Endodermal cell (in vitro differentiated cells): ENCODE data around the gene ASCC3. TPM values are rescaled to one million over a fixed set of nuclear protein-coding genes. Genes with fewer than 3 reads are reported as not detected.
A peak's percentile ranks its signal among the peaks of the same experiment; 100 is the strongest.

Experiments used
- DNase-seq: peaks from one replicate; pipeline ENCODE4 v3.0.0-alpha.2; 2017
- H3K27ac ChIP-seq: 2 replicates; pipeline ENCODE4 v1.5.1; 2013; ENCODE audit warnings: mild to moderate bottlenecking, low read depth, low read length, moderate library complexity
- H3K27me3 ChIP-seq: 2 replicates; pipeline ENCODE4 v1.6.1; 2013; ENCODE audit warnings: mild to moderate bottlenecking, low read length, moderate library complexity; ENCODE audit not compliant: insufficient read depth, control insufficient read depth, poor library complexity, severe bottlenecking
- H3K36me3 ChIP-seq: 2 replicates; pipeline ENCODE4 v1.7.0; 2013; ENCODE audit warnings: mild to moderate bottlenecking, low read length, moderate library complexity; ENCODE audit not compliant: control insufficient read depth, insufficient read depth
- H3K4me1 ChIP-seq: one replicate; pipeline ENCODE4 v1.7.0; 2013; ENCODE audit warnings: low read length; ENCODE audit not compliant: control insufficient read depth, insufficient read depth
- H3K4me3 ChIP-seq: 2 replicates; pipeline ENCODE4 v1.5.1; 2013; ENCODE audit warnings: mild to moderate bottlenecking, low read length, moderate library complexity
- H3K9ac ChIP-seq: 2 replicates; pipeline ENCODE4 v1.6.1; 2013; ENCODE audit warnings: mild to moderate bottlenecking, low read length, moderate library complexity; ENCODE audit not compliant: poor library complexity, severe bottlenecking; ENCODE audit errors: extremely low read depth
- H3K9me3 ChIP-seq: 2 replicates; pipeline ENCODE4 v1.6.1; 2013; ENCODE audit warnings: mild to moderate bottlenecking, low read length, moderate library complexity; ENCODE audit not compliant: control insufficient read depth
- H3K27ac Mint-ChIP-seq: 2 replicates; pipeline ENCODE4 v1.8.0; 2020; ENCODE audit warnings: mixed read lengths
- H3K27me3 Mint-ChIP-seq: 2 replicates; pipeline ENCODE4 v1.8.0; 2021; ENCODE audit warnings: mild to moderate bottlenecking, mixed read lengths; ENCODE audit not compliant: insufficient read depth
- H3K36me3 Mint-ChIP-seq: 2 replicates; pipeline ENCODE4 v1.8.0; 2020; ENCODE audit warnings: low read depth, mixed read lengths
- H3K4me1 Mint-ChIP-seq: 2 replicates; pipeline ENCODE4 v1.8.0; 2020; ENCODE audit warnings: mixed read lengths
- H3K4me3 Mint-ChIP-seq: 2 replicates; pipeline ENCODE4 v1.8.0; 2020; ENCODE audit warnings: mild to moderate bottlenecking, moderate library complexity, mixed read lengths
- H3K9me3 Mint-ChIP-seq: 2 replicates; pipeline ENCODE4 v1.8.0; 2020; ENCODE audit warnings: mild to moderate bottlenecking, mixed read lengths
- CTCF ChIP-seq: fragments of 200-600 bp; sonication (generic); conservative IDR thresholded peaks from 2 replicates; pipeline ENCODE4 v1.5.0; 2021; ENCODE audit warnings: antibody characterized with exemption, mild to moderate bottlenecking
- WGBS, 2 experiments: methylation state at CpG; one replicate each; pipeline versions ENCODE4 v1.1.5 to v1.1.7; 2013; ENCODE audit warnings: missing lambda C conversion rate in 2 of 2, mixed read lengths in 1 of 2; ENCODE audit not compliant: insufficient coverage in 1 of 2, insufficient read length in 1 of 2; 5-methylcytosine and 5-hydroxymethylcytosine counted together
- total RNA-seq, 2 donors: library from RNA; stranded (reverse); fragmentation: NEBNext Ultra II Directional in 1 of 2; extraction: Animal tissue kit (Norgen Biotek cat#: 25700) in 1 of 2; gene quantifications; 2 replicates in 1 of 2; 3 replicates in 1 of 2; pipeline ENCODE4 v1.2.1, GENCODE V29; 2021

ASCC3 gene
- total RNA-seq, 2 donors from 2014 or later = 40.0 to 41.1 TPM

- Histone ChIP-seq H3K9ac (no peak overlapping the region), H3K4me3 (no peak overlapping the region), H3K4me1 (peaks cover 2% of the 10 kb centered on the region), H3K27me3 (no peaks in the 10 kb centered on the region), H3K36me3 (no peaks in the 10 kb centered on the region), H3K27ac (no peak overlapping the region), H3K9me3 (peaks cover 49% of the 10 kb centered on the region)
- Mint-ChIP-seq H3K36me3 (peaks cover 10% of the 10 kb centered on the region), H3K4me3 (no peak overlapping the region), H3K9me3 (peaks cover 36% of the 10 kb centered on the region), H3K27me3 (no peaks in the 10 kb centered on the region), H3K4me1 (peaks cover 8% of the 10 kb centered on the region), H3K27ac (no peak overlapping the region)
- TF ChIP-seq CTCF = no peak
- DNase-seq = no peak
- 88% methylated on average over 3 of the region's 3 CpGs; no CpG with 5 or more reads in 1 of the 2 experiments for WGBS, 2 experiments
Observed at GRCh38 chr6:100901582-100901981, 20.5 kb upstream of the ASCC3 start.

GRCh38 chr6:100899202-100899601, 18.1 kb upstream of the ASCC3 start:
- Histone ChIP-seq H3K4me3 (no peak overlapping the region), H3K9ac (no peak overlapping the region), H3K9me3 (peaks cover 53% of the 10 kb centered on the region), H3K27me3 (no peaks in the 10 kb centered on the region), H3K4me1 (no peaks in the 10 kb centered on the region), H3K36me3 (no peaks in the 10 kb centered on the region), H3K27ac (no peak overlapping the region)
- Mint-ChIP-seq H3K27me3 (no peaks in the 10 kb centered on the region), H3K9me3 (peaks cover 48% of the 10 kb centered on the region), H3K36me3 (peaks cover 10% of the 10 kb centered on the region), H3K4me1 (no peaks in the 10 kb centered on the region), H3K4me3 (no peak overlapping the region), H3K27ac (no peak overlapping the region)
- no peak for TF ChIP-seq CTCF
- 91% methylated on average over 3 of the region's 3 CpGs; no CpG with 5 or more reads in 1 of the 2 experiments for WGBS, 2 experiments
- DNase-seq = no peak

DNA sequence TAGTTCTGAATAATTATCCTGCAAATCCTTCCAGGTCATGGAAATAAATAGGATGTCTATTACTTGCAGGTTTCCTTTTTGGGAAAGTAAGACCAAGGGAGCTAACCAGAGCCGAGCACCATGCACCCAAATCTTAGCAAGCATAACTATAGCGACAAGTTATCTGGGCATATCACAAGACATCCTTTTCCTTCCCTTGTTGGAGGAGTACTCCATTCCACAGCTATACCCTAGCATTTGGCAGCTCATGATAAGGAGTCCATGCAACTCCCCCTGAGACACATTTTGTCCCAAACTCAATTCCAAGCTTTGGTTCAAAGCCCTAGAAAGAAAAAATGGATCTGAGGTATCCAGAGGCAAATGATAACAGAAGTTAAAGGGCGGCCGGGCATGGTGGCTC, 16.5 kb upstream of the ASCC3 start:
- no peaks in the 10 kb centered on the region for H3K36me3 ChIP-seq
- peaks cover 14% of the 10 kb centered on the region for H3K36me3 Mint-ChIP-seq
- 89 to 94% methylated on average over 3 to 4 of the region's 4 CpGs for WGBS, 2 experiments
- no peak overlapping the region for H3K4me3 Mint-ChIP-seq
- DNase-seq = no peak
- H3K27ac ChIP-seq = no peak overlapping the region
- H3K27ac Mint-ChIP-seq = no peak overlapping the region
- H3K4me1 ChIP-seq = peaks cover 1% of the 10 kb centered on the region
- no peak overlapping the region for H3K9ac ChIP-seq
- no peaks in the 10 kb centered on the region for H3K27me3 Mint-ChIP-seq
- H3K4me1 Mint-ChIP-seq = peaks cover 3% of the 10 kb centered on the region
- no peaks in the 10 kb centered on the region for H3K27me3 ChIP-seq
- H3K9me3 ChIP-seq = peaks cover 54% of the 10 kb centered on the region
- H3K4me3 ChIP-seq = peak overlapping the region; percentile 49
- no peak for TF ChIP-seq CTCF
- peaks cover 56% of the 10 kb centered on the region for H3K9me3 Mint-ChIP-seq
